MM.1S (cell line): ENCODE data around the gene HSD3B2.

Experiments used
- EZH2 ChIP-seq: fragments of 300-600 bp; sonication (generic); optimal IDR thresholded peaks from 2 replicates; pipeline ENCODE3; 2017; ENCODE audit warnings: low read depth, mild to moderate bottlenecking, antibody characterized with exemption, low read length, mixed read lengths
- TF ChIP-seq, protein P1 (sequence below): fragments of 300-600 bp; sonication (generic); IDR thresholded peaks from 2 replicates; pipeline ENCODE4 v1.5.1; 2016; ENCODE audit warnings: antibody characterized with exemption, low read length, mixed read lengths

DNA sequence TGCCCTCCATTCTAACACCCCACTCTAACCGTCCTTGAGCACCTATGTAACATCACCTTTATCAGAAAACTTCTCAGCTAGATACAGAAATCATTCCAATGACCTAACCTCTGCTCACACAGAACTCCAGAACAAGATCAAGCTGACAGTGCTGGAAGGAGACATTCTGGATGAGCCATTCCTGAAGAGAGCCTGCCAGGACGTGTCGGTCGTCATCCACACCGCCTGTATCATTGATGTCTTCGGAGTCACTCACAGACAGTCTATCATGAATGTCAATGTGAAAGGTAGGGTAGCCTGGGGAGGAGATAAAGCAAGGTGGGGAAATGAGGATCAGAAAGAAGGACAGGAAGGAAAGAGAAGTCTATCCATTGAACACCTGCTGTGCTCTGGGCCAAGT lies 27.8 kb downstream of the HSD3B2 start:
- TF ChIP-seq, protein P1, sequence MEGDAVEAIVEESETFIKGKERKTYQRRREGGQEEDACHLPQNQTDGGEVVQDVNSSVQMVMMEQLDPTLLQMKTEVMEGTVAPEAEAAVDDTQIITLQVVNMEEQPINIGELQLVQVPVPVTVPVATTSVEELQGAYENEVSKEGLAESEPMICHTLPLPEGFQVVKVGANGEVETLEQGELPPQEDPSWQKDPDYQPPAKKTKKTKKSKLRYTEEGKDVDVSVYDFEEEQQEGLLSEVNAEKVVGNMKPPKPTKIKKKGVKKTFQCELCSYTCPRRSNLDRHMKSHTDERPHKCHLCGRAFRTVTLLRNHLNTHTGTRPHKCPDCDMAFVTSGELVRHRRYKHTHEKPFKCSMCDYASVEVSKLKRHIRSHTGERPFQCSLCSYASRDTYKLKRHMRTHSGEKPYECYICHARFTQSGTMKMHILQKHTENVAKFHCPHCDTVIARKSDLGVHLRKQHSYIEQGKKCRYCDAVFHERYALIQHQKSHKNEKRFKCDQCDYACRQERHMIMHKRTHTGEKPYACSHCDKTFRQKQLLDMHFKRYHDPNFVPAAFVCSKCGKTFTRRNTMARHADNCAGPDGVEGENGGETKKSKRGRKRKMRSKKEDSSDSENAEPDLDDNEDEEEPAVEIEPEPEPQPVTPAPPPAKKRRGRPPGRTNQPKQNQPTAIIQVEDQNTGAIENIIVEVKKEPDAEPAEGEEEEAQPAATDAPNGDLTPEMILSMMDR = no peak
- TF ChIP-seq EZH2 = no peak
